Duodenal mucosa (tissue), 2 donors: Measurements from ENCODE around the gene EDNRA.

Experiments
- H3K27ac ChIP-seq: one replicate; pipeline ENCODE4 v1.7.0; 2013; ENCODE audit warnings: low read depth, low read length
- H3K27me3 ChIP-seq, 2 donors: one replicate each; pipeline ENCODE4 v1.7.0; 2013; ENCODE audit warnings: low read length in 2 of 2, control low read depth in 1 of 2; ENCODE audit not compliant: insufficient read depth in 2 of 2, control insufficient read depth in 1 of 2
- H3K36me3 ChIP-seq, 2 donors: one replicate each; pipeline ENCODE4 v1.7.0; 2013; ENCODE audit warnings: low read length in 2 of 2, control low read depth in 1 of 2; ENCODE audit not compliant: insufficient read depth in 2 of 2, control insufficient read depth in 1 of 2
- H3K4me1 ChIP-seq, 2 donors: one replicate each; pipeline ENCODE4 v1.7.0; 2013; ENCODE audit warnings: low read length in 2 of 2, control low read depth in 1 of 2; ENCODE audit not compliant: insufficient read depth in 2 of 2, control insufficient read depth in 1 of 2
- H3K4me3 ChIP-seq, 2 donors: one replicate each; pipeline ENCODE4 v1.7.0; 2013; ENCODE audit warnings: low read length in 2 of 2, low read depth in 1 of 2
- H3K9ac ChIP-seq, 2 donors: one replicate each; pipeline ENCODE4 v1.7.0; 2013; ENCODE audit warnings: low read length in 2 of 2, low read depth in 1 of 2
- H3K9me3 ChIP-seq, 2 donors: one replicate each; pipeline ENCODE4 v1.7.0; 2013; ENCODE audit warnings: low read length in 2 of 2, control low read depth in 1 of 2; ENCODE audit not compliant: control insufficient read depth in 1 of 2

Gene EDNRA

DNA sequence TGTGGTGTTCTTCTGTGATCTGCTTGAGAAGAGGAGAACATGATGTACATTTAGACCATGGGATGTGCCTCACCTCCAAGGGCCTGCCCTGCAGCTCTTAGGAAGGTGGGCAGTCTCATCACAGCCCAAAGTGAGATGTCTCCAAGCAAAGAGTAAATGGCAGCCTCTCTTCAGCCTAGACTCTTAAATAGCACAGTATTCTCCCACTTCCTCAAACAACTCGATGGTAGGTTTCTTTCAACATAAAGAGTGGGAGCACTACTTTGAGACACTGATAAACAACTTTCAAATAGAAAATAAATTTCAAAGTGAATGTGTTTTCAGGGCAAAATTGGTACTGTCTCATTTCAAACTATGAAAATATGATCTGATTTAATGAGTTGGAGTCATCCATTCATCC is 35.2 kb downstream of the EDNRA start:
- no peaks in the 10 kb centered on the region for H3K9me3 ChIP-seq
- H3K4me3 ChIP-seq: no peak overlapping the region
- no peak overlapping the region for H3K27ac ChIP-seq
- no peaks in the 10 kb centered on the region for H3K4me1 ChIP-seq
- H3K36me3 ChIP-seq: no peaks in the 10 kb centered on the region
- H3K27me3 ChIP-seq: no peaks in the 10 kb centered on the region
- H3K9ac ChIP-seq: no peak overlapping the region

DNA sequence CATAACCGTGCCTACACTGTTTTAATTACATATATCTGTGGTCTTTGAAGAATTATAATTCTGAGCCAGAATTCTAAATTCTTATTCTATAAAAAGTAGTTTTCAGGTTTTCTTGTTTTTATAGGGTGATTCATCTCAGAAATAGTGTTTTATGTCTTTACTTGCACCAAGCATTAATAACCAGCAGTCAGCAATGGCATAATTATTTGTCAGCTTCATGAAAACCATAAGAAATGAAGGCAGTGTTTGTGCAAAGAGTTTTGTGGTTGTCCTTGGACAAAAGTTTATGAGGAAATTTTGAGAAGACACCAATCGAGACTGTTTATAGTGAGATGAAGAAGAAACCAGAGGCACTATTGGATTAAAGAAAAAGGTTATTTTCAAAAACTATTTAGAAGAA is 37.2 kb downstream of the EDNRA start:
- Histone ChIP-seq H3K4me1 (no peaks in the 10 kb centered on the region), H3K9me3 (no peaks in the 10 kb centered on the region), H3K4me3 (no peak overlapping the region), H3K27ac (no peak overlapping the region), H3K9ac (no peak overlapping the region), H3K27me3 (no peaks in the 10 kb centered on the region), H3K36me3 (no peaks in the 10 kb centered on the region)

DNA sequence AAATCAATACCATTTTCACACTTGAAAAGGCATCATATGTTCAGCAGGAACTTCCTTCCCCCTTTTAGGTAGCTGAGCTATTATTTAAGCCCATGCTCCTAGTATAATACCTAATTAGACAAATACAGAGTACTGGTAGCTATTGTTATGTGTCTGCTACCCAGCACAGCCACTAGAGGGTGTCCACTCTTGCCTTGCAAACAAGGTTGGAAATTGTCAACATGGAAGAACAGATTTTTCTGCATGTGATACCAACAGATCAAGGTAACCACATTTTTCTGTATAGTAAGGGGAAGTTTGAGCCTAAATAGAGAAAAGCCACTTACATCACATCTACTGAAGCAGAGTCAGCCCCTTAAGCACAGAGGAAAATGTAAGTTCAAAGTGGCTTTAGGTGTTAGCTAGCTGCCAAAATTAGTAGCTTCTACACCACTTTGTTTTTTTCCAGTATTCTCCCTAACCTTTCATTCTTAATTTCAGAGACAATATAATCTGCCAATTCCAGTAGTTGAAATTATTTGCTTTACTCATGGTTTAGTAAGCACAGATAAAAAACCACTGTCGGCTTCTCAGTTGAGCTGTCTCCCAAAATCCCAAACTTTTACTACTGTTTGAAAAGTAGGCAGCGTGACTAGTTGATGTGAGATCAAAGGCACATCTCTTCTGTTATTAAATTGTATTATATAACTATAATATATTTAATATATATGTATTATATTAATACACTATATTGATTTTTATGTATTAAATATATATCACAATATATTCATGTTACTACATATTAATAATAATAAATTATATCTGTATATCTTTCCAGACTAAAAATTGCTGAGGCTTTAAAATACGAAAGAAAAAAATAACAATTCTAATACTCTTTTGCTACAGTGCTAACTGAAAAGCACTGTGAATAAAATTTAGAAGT is 38.2 kb downstream of the EDNRA start:
- Histone ChIP-seq H3K9ac (no peak overlapping the region), H3K36me3 (no peaks in the 10 kb centered on the region), H3K9me3 (no peaks in the 10 kb centered on the region), H3K4me3 (no peak overlapping the region), H3K27me3 (no peaks in the 10 kb centered on the region), H3K4me1 (no peaks in the 10 kb centered on the region), H3K27ac (no peak overlapping the region)

DNA sequence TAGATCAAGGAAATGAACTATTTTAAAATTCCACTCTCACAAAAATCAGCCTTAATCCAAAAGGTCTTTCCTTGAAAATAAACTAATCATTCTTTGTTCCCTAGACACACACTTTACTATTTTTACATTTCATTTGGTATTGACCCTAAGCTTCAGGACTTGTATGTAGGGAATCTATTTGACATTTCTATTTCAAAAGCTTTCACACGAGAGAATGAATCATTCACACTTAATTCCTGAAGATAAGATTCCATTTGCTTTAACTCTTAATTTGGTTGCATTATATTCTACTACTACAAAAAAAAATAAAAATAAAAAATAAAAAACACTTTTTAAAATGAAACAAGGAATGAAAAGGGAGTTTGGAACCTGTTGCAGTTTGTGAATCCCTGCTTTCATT is 43.7 kb downstream of the EDNRA start:
- H3K36me3 ChIP-seq: no peaks in the 10 kb centered on the region
- H3K4me1 ChIP-seq: no peaks in the 10 kb centered on the region
- no peak overlapping the region for H3K4me3 ChIP-seq
- no peaks in the 10 kb centered on the region for H3K27me3 ChIP-seq
- H3K27ac ChIP-seq: no peak overlapping the region
- no peak overlapping the region for H3K9ac ChIP-seq
- H3K9me3 ChIP-seq: no peaks in the 10 kb centered on the region

DNA sequence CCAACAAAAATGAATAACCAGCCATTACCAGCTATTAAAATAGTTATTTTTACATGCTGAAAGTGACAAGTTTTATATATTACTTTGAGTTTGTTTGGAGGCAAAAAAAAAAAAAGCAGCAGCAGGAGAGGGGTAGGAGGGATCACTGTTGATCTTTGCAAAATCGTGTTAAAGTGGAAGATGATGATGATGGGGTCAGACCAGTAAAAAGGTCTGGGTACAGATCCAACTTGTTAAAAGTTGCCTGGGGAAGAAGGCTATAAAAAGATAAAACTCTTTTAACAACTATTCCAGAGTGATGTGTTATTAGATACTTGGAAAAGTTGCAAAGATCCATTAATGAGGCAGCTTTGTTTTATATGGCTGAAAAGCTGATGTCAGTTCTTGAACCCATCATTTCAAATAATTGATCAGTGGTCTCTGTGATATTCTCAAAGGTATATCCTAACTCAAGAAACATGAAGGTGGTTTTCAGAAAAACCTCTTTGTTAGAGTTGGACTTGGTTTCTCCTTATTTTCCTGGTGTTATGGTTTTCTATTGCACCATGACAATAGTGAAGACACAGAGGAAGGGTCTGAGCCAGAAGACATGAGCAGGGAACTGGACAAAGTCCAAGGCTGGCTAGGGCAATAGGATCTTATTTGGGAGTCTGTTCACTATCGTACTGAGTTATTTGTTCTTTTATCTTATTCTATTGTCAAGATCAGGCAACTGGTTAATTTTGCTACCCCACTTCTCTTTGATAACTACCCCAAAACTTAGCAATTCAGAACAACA is 44.8 kb downstream of the EDNRA start:
- Histone ChIP-seq H3K36me3 (no peaks in the 10 kb centered on the region), H3K9ac (no peak overlapping the region), H3K9me3 (no peaks in the 10 kb centered on the region), H3K27ac (no peak overlapping the region), H3K4me3 (no peak overlapping the region), H3K4me1 (no peaks in the 10 kb centered on the region), H3K27me3 (no peaks in the 10 kb centered on the region)

DNA sequence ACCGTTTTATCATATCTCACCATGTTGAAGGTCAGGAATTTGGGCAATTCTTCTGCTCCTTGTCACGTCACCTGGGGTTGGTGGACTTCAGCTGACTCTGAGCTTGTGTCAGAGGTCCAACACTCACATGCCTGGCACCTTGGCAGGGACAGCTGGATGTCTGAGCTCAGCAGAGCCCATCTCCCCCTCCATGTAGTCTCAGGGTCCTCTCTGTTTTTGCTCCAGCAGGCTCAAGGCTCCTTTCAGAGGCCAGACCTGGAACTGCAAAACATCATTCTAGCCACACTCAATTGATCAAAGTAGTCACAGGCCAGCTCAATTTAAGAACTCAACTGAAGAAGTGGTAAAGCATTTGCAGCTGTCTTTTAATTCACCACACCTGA is 45.4 kb downstream of the EDNRA start:
- Histone ChIP-seq H3K27me3 (no peaks in the 10 kb centered on the region), H3K27ac (no peak overlapping the region), H3K36me3 (no peaks in the 10 kb centered on the region), H3K4me1 (no peaks in the 10 kb centered on the region), H3K9me3 (no peaks in the 10 kb centered on the region), H3K4me3 (no peak overlapping the region), H3K9ac (no peak overlapping the region)

DNA sequence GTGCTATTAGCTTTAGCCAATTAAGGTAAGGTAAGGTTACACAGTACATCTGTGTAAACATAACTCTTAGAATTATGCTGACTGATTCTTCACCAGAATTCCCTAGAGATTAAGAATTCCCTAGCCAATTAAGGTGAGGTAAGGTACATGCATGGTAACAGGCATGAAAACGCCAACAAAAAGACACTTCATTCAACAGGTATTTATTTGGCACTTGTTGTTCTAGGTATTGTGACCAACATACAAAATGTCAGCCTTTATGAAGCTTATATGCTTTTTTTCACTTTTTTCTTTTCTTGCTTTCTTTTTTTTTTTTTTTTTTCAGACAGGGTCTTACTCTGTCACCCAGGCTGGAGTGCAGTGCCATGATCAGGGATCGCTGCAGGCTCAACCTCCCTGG is 47.2 kb downstream of the EDNRA start:
- H3K9me3 ChIP-seq: no peaks in the 10 kb centered on the region
- no peaks in the 10 kb centered on the region for H3K36me3 ChIP-seq
- H3K27ac ChIP-seq: no peak overlapping the region
- no peaks in the 10 kb centered on the region for H3K4me1 ChIP-seq
- H3K9ac ChIP-seq: no peak overlapping the region
- no peak overlapping the region for H3K4me3 ChIP-seq
- H3K27me3 ChIP-seq: no peaks in the 10 kb centered on the region

DNA sequence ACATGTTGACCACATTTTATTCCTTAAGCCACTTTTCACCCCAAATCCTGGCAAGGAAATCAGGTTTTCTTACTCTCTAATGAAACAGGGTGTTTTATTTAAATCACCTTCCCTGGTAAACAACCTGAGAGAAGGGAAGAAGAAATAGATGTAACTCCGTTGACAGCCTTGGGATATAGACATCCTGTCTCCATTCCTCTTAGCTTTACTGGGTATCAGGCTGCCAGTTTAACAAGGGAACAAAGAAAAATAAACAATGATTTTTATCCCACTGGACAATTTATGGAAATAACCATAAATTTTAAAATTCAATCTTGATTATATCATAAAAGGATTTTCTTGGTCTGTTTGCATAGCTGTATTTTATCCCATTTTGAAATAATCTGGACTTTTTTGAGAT is 49.2 kb downstream of the EDNRA start:
- no peaks in the 10 kb centered on the region for H3K27me3 ChIP-seq
- H3K36me3 ChIP-seq: no peaks in the 10 kb centered on the region
- no peaks in the 10 kb centered on the region for H3K4me1 ChIP-seq
- H3K9ac ChIP-seq: no peak overlapping the region
- no peak overlapping the region for H3K4me3 ChIP-seq
- no peak overlapping the region for H3K27ac ChIP-seq
- H3K9me3 ChIP-seq: no peaks in the 10 kb centered on the region

DNA sequence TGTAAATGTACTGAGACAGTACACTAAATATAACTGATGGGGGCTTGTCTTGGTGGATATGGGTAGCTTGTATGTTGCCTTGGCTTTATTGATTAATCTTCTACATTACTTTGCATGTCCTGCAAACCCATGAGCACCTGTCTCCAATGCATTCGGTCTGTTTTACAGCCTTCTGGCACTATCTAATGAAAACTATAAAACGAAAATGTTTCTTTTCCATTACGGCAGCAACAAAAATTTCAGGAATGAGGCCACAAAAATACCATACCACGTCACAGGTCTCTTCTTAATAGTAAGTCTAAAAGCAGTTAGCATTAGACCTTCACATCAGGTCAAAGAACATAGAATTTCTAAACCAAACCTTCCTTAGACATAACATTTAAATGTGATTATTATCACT is 49.8 kb downstream of the EDNRA start:
- no peaks in the 10 kb centered on the region for H3K36me3 ChIP-seq
- H3K9ac ChIP-seq: no peak overlapping the region
- no peak overlapping the region for H3K4me3 ChIP-seq
- H3K4me1 ChIP-seq: no peaks in the 10 kb centered on the region
- no peaks in the 10 kb centered on the region for H3K9me3 ChIP-seq
- H3K27ac ChIP-seq: no peak overlapping the region
- H3K27me3 ChIP-seq: no peaks in the 10 kb centered on the region

DNA sequence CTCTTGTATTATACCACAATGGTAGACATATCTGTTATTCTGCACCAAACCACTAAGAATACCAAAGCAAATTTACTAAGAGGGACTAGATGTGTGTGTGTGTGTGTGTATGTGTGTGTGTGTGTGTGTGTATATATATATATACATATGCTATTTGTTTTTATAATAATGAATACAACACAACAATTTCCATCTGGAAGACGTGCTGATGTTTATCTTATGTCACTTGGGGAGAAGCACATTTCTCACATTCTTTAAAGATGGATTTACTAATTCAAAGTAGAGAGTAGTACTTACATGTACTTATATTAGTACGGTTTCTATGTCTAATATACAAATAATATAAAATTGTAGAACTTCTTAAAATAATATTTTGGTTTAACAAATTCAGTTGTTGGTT is 52.0 kb downstream of the EDNRA start:
- Histone ChIP-seq H3K27me3 (no peaks in the 10 kb centered on the region), H3K4me3 (no peak overlapping the region), H3K27ac (no peak overlapping the region), H3K9ac (no peak overlapping the region), H3K4me1 (no peaks in the 10 kb centered on the region), H3K9me3 (no peaks in the 10 kb centered on the region), H3K36me3 (no peaks in the 10 kb centered on the region)
